ENCODE measurements around the gene LRCOL1. TPM values are rescaled to one million over a fixed set of nuclear protein-coding genes. Genes with fewer than 3 reads are reported as not detected.

Gene LRCOL1
- total RNA-seq, 1 experiment from 2014 or later: not detected

- H3K4me3 ChIP-seq (replicated peaks in 1 of 2; ENCODE audit: low read depth in 1 of 2, low read length in 2 of 2): no peak overlapping the region
- no peak for ATAC-seq
- H3K79me2 ChIP-seq (ENCODE audit: insufficient read depth, low read length): no peaks in the 10 kb centered on the region
- no peaks in the 10 kb centered on the region for H3K27me3 ChIP-seq (ENCODE audit: insufficient read depth, low read length)
- H2AFZ ChIP-seq (ENCODE audit: low read depth, low read length, poor library complexity, severe bottlenecking): no peak overlapping the region
- ChIA-PET RAD21 (ENCODE audit: low non-redundant PET in 1 of 2, low total read pairs in 2 of 2, uncharacterized antibody in 2 of 2, unreplicated experiment in 2 of 2) (interaction anchor here in 1 of 2 experiments (0.8 kb wide), 1 partner anchor 464 kb away, joined by 5 read pairs; no protein-coding TSS in a partner anchor), CTCF (interaction anchor here (0.8 to 1.4 kb wide), 2 partner anchors 9 to 204 kb away, joined by 3 to 5 read pairs; no protein-coding TSS in a partner anchor), POLR2A (no interaction called here)
- H3K9me3 ChIP-seq (ENCODE audit: control insufficient read depth in 1 of 2, insufficient read depth in 1 of 2, low read depth in 1 of 2, low read length in 2 of 2): no peaks in the 10 kb centered on the region
- TF ChIP-seq MAX (IDR thresholded peaks at IDR 0.05) (no peak), TCF7L2 (IDR thresholded peaks at IDR 0.05; ENCODE audit: borderline replicate concordance, extremely low read depth, insufficient read depth, insufficient read length) (no peak), ZNF274 (IDR thresholded peaks at IDR 0.05; ENCODE audit: low read depth, low read length) (no peak), EZH2phosphoT487 (IDR thresholded peaks at IDR 0.05; ENCODE audit: borderline replicate concordance) (no peak), POLR2AphosphoS5 (IDR thresholded peaks at IDR 0.05; ENCODE audit: low read depth, low read length) (no peak), ELF1 (IDR thresholded peaks at IDR 0.05; ENCODE audit: borderline replicate concordance, low read depth) (no peak), ZBTB33 (IDR thresholded peaks at IDR 0.05; ENCODE audit: extremely low read depth, insufficient replicate concordance, low read length) (no peak)
- BruUV-seq (replicated peaks): no TSS peak
- H3K9me2 ChIP-seq (ENCODE audit: insufficient read depth): no peaks in the 10 kb centered on the region
- no peak overlapping the region for H3K27ac ChIP-seq (ENCODE audit: low read depth, low read length)
- intact Hi-C loops (cut with micrococcal nuclease): loop anchor here (5.0 kb wide), 1 partner anchor 466 kb away; no protein-coding TSS in a partner anchor
- H3K9ac ChIP-seq (ENCODE audit: low read length): no peak overlapping the region
- H3K4me2 ChIP-seq (ENCODE audit: low read length): no peak overlapping the region
- H3K4me1 ChIP-seq (ENCODE audit: control insufficient read depth in 1 of 2, insufficient read depth in 2 of 2, low read length in 2 of 2): peaks cover 0 to 16% of the 10 kb centered on the region in 2 experiments; a peak in 2 of 4 replicates
- no peaks in the 10 kb centered on the region for H3K36me3 ChIP-seq (ENCODE audit: control insufficient read depth in 1 of 2, insufficient read depth in 2 of 2, low read length in 2 of 2)
- no peak for DNase-seq (ENCODE audit: low read depth, low spot score)
- H4K20me1 ChIP-seq (ENCODE audit: insufficient read depth): no peaks in the 10 kb centered on the region
Observed at GRCh38 chr12:132617822-132618682, 7.7 kb upstream of the LRCOL1 start.
